ENCODE results near the gene TEX29.

DNA sequence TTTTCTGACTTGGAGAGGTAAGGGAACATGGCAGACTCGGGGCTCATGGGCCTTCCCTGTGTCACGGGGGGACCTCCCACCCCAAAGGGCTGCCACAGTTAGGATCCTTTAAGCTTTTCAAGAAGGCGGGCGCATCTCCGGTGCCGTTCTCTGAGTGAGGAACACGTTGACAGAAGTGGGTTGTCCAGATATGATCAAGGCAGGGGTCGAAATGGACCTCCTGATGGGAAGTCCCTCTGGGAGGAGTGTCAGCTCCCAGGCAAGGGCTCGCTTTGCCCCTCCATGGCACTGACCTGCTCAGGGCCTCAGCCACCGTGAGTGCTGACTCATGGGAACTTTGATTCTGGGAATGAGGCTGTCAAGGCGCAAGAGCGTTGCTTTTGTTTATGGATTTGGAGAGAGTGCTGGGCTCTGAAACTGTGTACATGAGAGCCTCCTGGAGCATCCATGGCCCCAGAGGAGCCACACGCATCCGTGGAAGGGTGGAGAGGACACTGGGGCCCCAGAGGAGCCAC is 6.5 kb upstream of the TEX29 start:
- TF ChIP-seq NR1H2 (CRISPR knock-in tag; IDR thresholded peaks at IDR 0.05) = no peak
- no peak for TF ChIP-seq CDX4 (CRISPR knock-in tag; IDR thresholded peaks at IDR 0.05; ENCODE audit: borderline replicate concordance)
- TF ChIP-seq, protein P1, sequence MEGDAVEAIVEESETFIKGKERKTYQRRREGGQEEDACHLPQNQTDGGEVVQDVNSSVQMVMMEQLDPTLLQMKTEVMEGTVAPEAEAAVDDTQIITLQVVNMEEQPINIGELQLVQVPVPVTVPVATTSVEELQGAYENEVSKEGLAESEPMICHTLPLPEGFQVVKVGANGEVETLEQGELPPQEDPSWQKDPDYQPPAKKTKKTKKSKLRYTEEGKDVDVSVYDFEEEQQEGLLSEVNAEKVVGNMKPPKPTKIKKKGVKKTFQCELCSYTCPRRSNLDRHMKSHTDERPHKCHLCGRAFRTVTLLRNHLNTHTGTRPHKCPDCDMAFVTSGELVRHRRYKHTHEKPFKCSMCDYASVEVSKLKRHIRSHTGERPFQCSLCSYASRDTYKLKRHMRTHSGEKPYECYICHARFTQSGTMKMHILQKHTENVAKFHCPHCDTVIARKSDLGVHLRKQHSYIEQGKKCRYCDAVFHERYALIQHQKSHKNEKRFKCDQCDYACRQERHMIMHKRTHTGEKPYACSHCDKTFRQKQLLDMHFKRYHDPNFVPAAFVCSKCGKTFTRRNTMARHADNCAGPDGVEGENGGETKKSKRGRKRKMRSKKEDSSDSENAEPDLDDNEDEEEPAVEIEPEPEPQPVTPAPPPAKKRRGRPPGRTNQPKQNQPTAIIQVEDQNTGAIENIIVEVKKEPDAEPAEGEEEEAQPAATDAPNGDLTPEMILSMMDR (IDR thresholded peaks at IDR 0.05) = no peak
- TF ChIP-seq, protein P2, sequence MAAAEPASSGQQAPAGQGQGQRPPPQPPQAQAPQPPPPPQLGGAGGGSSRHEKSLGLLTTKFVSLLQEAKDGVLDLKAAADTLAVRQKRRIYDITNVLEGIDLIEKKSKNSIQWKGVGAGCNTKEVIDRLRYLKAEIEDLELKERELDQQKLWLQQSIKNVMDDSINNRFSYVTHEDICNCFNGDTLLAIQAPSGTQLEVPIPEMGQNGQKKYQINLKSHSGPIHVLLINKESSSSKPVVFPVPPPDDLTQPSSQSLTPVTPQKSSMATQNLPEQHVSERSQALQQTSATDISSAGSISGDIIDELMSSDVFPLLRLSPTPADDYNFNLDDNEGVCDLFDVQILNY (CRISPR knock-in tag; IDR thresholded peaks at IDR 0.05) = no peak
- no peak for TF ChIP-seq ATF2 (CRISPR knock-in tag; IDR thresholded peaks at IDR 0.05; ENCODE audit: borderline replicate concordance, low read depth)
- no peak for TF ChIP-seq NR2C2 (CRISPR knock-in tag; IDR thresholded peaks at IDR 0.05)
- TF ChIP-seq ETV6 (CRISPR knock-in tag; IDR thresholded peaks at IDR 0.05) = no peak
- TF ChIP-seq ESRRA (CRISPR knock-in tag; IDR thresholded peaks at IDR 0.05; ENCODE audit: borderline replicate concordance) = no peak
- no peak for TF ChIP-seq MAX (CRISPR knock-in tag; IDR thresholded peaks at IDR 0.05)
